DMS114 treated with DMSO at 0.1 percent for 48 hours (cell line): ENCODE measurements around the gene CLEC1A.

Experiments used
- DNase-seq: peaks from one replicate; lab custom pipeline; 2025; ENCODE audit not compliant: unreplicated experiment; lab: John Stamatoyannopoulos, UW

CLEC1A gene

GRCh38 chr12:10098791-10099190 is at the start of gene CLEC1A:
CLEC1A (minus strand) TSS chr12:10098985; CDS start chr12:10098922, 63 bp downstream.
- DNase-seq, result no peak

- no peak for DNase-seq
These were observed 49.1 kb upstream of the CLEC1A start for GRCh38 chr12:10147714-10148403.

- DNase-seq, result no peak
These were observed 44.3 kb upstream of the CLEC1A start for GRCh38 chr12:10142976-10143589.

GRCh38 chr12:10140001-10140400 is 41.2 kb upstream of the CLEC1A start:
- peak; percentile 56 for DNase-seq

- DNase-seq, result no peak
These were observed 37.9 kb upstream of the CLEC1A start for GRCh38 chr12:10136637-10137205.

- no peak for DNase-seq
These were observed 36.3 kb upstream of the CLEC1A start for GRCh38 chr12:10135126-10135525.

GRCh38 chr12:10132850-10133370 is 34.1 kb upstream of the CLEC1A start:
- no peak for DNase-seq

GRCh38 chr12:10131111-10131690 is 32.4 kb upstream of the CLEC1A start:
- no peak for DNase-seq

GRCh38 chr12:10130042-10130441 is 31.3 kb upstream of the CLEC1A start, which contains the start of gene CLEC7A:
CLEC7A (minus strand) TSS chr12:10130199; CDS start chr12:10130082, 117 bp downstream.
- DNase-seq, result no peak

GRCh38 chr12:10128687-10129086 is 29.9 kb upstream of the CLEC1A start:
- DNase-seq, result no peak

GRCh38 chr12:10126413-10126812 is 27.6 kb upstream of the CLEC1A start:
- no peak for DNase-seq

GRCh38 chr12:10122689-10123088 is 23.9 kb upstream of the CLEC1A start:
- DNase-seq, result no peak

- DNase-seq, result no peak
These were observed 22.5 kb upstream of the CLEC1A start for GRCh38 chr12:10121278-10121677.

- DNase-seq, result no peak
These were observed 20.3 kb upstream of the CLEC1A start for GRCh38 chr12:10119066-10119465.

- DNase-seq, result no peak
These were observed 17.1 kb upstream of the CLEC1A start for GRCh38 chr12:10115890-10116289.

- no peak for DNase-seq
These were observed 16.5 kb upstream of the CLEC1A start for GRCh38 chr12:10115311-10115710.

GRCh38 chr12:10113920-10114319 is 15.1 kb upstream of the CLEC1A start:
- DNase-seq, result no peak

- DNase-seq, result no peak
These were observed 14.3 kb upstream of the CLEC1A start for GRCh38 chr12:10113075-10113474.

GRCh38 chr12:10111451-10111850 is 12.7 kb upstream of the CLEC1A start:
- no peak for DNase-seq

GRCh38 chr12:10110256-10110844 is 11.6 kb upstream of the CLEC1A start:
- no peak for DNase-seq

- no peak for DNase-seq
These were observed 3.5 kb upstream of the CLEC1A start for GRCh38 chr12:10102322-10102721.
